AG09309 (cell line): ENCODE results near the gene C9orf153.

Experiments
- DNase-seq: peaks from one replicate; pipeline ENCODE4 v3.0.0-alpha.2; 2010; ENCODE audit warnings: low read depth
- H3K4me3 ChIP-seq: 2 replicates; pipeline ENCODE4 v1.5.1; 2011; ENCODE audit warnings: mild to moderate bottlenecking, low read depth, low read length, moderate library complexity; ENCODE audit not compliant: control insufficient read depth
- TF ChIP-seq, protein P1 (sequence below): IDR thresholded peaks from 2 replicates; pipeline ENCODE4 v1.5.1; 2011; ENCODE audit warnings: mild to moderate bottlenecking, low read depth, low read length, inconsistent platforms; ENCODE audit not compliant: insufficient read depth, control insufficient read depth; ENCODE audit errors: missing control alignments

C9orf153 gene

GRCh38 chr9:86183229-86184137, 76.0 kb downstream of the C9orf153 start:
- DNase-seq: no peak
- TF ChIP-seq, protein P1, sequence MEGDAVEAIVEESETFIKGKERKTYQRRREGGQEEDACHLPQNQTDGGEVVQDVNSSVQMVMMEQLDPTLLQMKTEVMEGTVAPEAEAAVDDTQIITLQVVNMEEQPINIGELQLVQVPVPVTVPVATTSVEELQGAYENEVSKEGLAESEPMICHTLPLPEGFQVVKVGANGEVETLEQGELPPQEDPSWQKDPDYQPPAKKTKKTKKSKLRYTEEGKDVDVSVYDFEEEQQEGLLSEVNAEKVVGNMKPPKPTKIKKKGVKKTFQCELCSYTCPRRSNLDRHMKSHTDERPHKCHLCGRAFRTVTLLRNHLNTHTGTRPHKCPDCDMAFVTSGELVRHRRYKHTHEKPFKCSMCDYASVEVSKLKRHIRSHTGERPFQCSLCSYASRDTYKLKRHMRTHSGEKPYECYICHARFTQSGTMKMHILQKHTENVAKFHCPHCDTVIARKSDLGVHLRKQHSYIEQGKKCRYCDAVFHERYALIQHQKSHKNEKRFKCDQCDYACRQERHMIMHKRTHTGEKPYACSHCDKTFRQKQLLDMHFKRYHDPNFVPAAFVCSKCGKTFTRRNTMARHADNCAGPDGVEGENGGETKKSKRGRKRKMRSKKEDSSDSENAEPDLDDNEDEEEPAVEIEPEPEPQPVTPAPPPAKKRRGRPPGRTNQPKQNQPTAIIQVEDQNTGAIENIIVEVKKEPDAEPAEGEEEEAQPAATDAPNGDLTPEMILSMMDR: no peak
- H3K4me3 ChIP-seq: no peak overlapping the region

GRCh38 chr9:86181379-86182315, 77.8 kb downstream of the C9orf153 start:
- no peak for DNase-seq
- H3K4me3 ChIP-seq: no peak overlapping the region
- TF ChIP-seq, protein P1: no peak

- TF ChIP-seq, protein P1: no peak
- DNase-seq: no peak
- no peak overlapping the region for H3K4me3 ChIP-seq
These were observed 81.0 kb downstream of the C9orf153 start for GRCh38 chr9:86178503-86178902.

- no peak for DNase-seq
- TF ChIP-seq, protein P1: no peak
- H3K4me3 ChIP-seq: no peak overlapping the region
These were observed 81.5 kb downstream of the C9orf153 start for GRCh38 chr9:86177995-86178394.

GRCh38 chr9:86176468-86176867, 83.0 kb downstream of the C9orf153 start:
- H3K4me3 ChIP-seq: no peak overlapping the region
- TF ChIP-seq, protein P1: no peak
- no peak for DNase-seq

DNA sequence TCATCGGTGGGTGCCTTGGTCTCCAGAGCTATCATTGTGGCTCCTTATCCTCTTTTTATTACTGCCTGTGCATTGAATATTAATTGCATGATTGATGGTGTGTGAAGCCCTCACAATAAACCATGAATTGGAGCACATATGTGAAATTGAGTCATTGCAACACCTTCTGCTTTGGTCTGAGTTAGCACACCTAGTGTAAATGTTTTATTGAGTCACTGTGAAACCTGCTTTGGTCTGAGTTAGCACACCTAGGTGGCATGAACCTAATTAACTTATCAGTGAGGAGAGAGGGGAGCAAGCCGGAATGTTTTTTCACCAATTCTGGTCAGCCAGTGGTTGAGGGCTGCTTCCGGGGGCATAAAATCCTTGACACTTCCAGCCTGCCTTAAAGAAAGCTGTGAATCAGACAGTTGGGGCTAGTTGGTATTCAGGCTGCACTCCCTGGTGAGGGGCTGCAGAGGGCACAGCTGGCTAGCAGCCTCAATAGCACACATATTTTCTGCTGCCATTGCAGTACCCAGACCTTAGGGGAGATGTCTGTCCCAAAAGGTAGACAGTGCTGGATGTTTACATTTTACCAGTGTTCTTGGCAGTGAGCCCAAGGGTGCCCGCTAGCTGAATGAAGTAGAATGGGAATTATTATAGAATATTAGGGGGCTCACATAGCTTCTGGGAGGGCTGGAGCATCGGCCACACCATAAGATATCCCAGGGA, 83.6 kb downstream of the C9orf153 start:
- TF ChIP-seq, protein P1: no peak
- H3K4me3 ChIP-seq: no peak overlapping the region

More for the DNA sequence above, 83.6 kb downstream of the C9orf153 start:
- DNase-seq: no peak
